BJ (cell line): ENCODE results near the gene CFAP20. TPM values are rescaled to one million over a fixed set of nuclear protein-coding genes. Genes with fewer than 3 reads are reported as not detected.

ENCODE experiments used
- CTCF ChIA-PET: fragments of 350-600 bp; formaldehyde crosslinking; extraction: SDS; loops from one replicate; lab custom pipeline; 2021; ENCODE audit warnings: antibody characterized with exemption, inconsistent platforms; lab: Yijun Ruan, JAX
- POLR2A ChIA-PET: fragments of 300-600 bp; sonication (Branson Sonifier 250); formaldehyde crosslinking; extraction: SDS; loops from one replicate; lab custom pipeline; 2021; ENCODE audit warnings: antibody characterized with exemption; lab: Charles Lee
- DNase-seq: peaks from one replicate; pipeline ENCODE4 v3.0.0-alpha.2; 2011; ENCODE audit warnings: low read depth
- H3K27me3 ChIP-seq: 2 replicates; pipeline ENCODE4 v1.6.0; 2011; ENCODE audit warnings: low read length; ENCODE audit not compliant: control insufficient read depth, insufficient read depth
- H3K36me3 ChIP-seq: 2 replicates; pipeline ENCODE4 v1.5.1; 2011; ENCODE audit warnings: low read length; ENCODE audit not compliant: control insufficient read depth, insufficient read depth
- H3K4me3 ChIP-seq: 2 replicates; pipeline ENCODE4 v1.5.1; 2011; ENCODE audit warnings: low read depth, mild to moderate bottlenecking, control low read depth, low read length
- CTCF ChIP-seq: IDR thresholded peaks from 2 replicates; pipeline ENCODE4 v1.5.1; 2011; ENCODE audit warnings: low read depth, mild to moderate bottlenecking, control low read depth, inconsistent platforms, low read length, moderate library complexity; ENCODE audit not compliant: insufficient read depth
- polyA plus RNA-seq: library from polyadenylated mRNA; depleted of rRNA; stranded (reverse); fragments of >200 nt; gene quantifications from 2 replicates; pipeline ENCODE4 v1.2.3, GENCODE V29; 2011

Gene CFAP20
- polyA plus RNA-seq, 1 experiment = 36.6 TPM

DNA sequence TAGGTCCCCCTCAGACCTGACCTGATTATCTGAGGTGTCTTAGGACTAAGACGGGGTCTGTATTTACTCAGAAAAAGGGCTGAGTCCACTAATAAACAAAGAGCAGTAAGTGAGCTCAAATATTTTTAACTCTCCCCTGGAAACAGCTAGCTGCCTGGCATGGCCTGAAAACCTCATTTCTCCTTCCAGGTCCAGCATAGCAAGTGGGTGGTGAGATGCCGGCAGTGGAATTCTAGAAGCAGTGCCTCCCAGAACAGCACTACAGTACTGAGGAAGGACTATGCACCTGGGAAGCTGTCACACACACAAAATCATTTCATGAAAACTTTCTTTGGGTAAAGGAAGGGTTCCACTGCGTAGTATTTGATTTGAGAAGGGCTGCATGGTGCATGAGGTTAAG, 29.5 kb upstream of the CFAP20 start:
- POLR2A ChIA-PET = no interaction called here
- peaks cover 12% of the 10 kb centered on the region for H3K36me3 ChIP-seq
- CTCF ChIA-PET = interaction anchor here (1.3 kb wide), 1 partner anchor 67 kb away, joined by 3 read pairs; no protein-coding TSS in a partner anchor

GRCh38 chr16:58157951-58158540, 28.9 kb upstream of the CFAP20 start:
- ChIA-PET CTCF (interaction anchor here (0.7 to 1.3 kb wide), 2 partner anchors 66 to 562 kb away, joined by 3 read pairs; no protein-coding TSS in a partner anchor), POLR2A (no interaction called here)
- no peak for DNase-seq
- TF ChIP-seq CTCF = no peak
- Histone ChIP-seq H3K27me3 (no peaks in the 10 kb centered on the region), H3K36me3 (peaks cover 10% of the 10 kb centered on the region), H3K4me3 (no peak overlapping the region)

More for the DNA sequence above, 29.5 kb upstream of the CFAP20 start:
- H3K27me3 ChIP-seq = no peaks in the 10 kb centered on the region
- no peak for DNase-seq
- H3K4me3 ChIP-seq = no peak overlapping the region
- TF ChIP-seq CTCF = no peak

DNA sequence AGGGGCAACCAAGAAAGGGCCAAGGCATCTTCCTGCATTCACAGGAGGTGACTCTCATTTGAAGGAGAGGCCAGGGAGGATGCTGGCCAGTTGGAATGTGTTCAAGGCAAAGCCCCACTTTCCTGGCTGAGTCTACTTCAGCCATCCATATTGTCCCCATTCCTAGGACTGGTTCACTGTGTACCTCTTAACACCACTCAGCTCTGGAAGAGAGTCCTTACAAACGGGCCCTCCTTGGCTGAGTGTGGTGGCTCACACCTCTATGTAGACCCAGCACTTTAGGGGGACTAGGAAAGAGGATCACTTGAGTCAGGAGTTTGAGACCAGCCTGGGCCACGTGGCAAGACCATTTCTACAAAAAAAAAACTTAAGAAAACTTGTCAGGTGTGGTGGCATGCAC, 28.1 kb upstream of the CFAP20 start:
- Histone ChIP-seq H3K36me3 (peaks cover 10% of the 10 kb centered on the region), H3K27me3 (no peaks in the 10 kb centered on the region), H3K4me3 (no peak overlapping the region)
- ChIA-PET CTCF (interaction anchor here (0.7 kb wide), 1 partner anchor 561 kb away, joined by 3 read pairs; no protein-coding TSS in a partner anchor), POLR2A (no interaction called here)
- TF ChIP-seq CTCF = no peak
- no peak for DNase-seq

- no peak overlapping the region for H3K4me3 ChIP-seq
- ChIA-PET POLR2A (no interaction called here), CTCF (no interaction called here)
- no peak for TF ChIP-seq CTCF
- no peaks in the 10 kb centered on the region for H3K27me3 ChIP-seq
- DNase-seq = no peak
- H3K36me3 ChIP-seq = peaks cover 2% of the 10 kb centered on the region
Observed at GRCh38 chr16:58155839-58156238, 26.7 kb upstream of the CFAP20 start.

DNA sequence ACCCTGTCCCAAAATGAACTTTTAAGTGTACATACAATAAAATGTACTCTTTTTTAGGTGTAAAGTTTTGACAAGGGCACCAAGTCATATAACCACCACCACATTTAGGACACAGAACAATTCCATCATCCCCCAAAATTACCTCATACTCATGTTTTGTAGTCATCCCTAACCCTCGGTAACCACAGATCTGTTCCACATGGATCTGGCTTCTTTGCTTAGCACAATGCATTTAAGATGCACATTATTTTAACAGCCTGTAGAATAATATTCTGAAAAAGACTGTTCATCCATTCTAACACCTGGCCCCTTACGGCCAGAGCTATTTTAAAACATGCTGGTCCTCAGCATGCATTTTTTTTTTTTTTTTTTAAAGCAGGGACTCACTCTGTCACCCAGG, 25.2 kb upstream of the CFAP20 start:
- CTCF ChIA-PET = interaction anchor here (0.6 to 1.0 kb wide), 2 partner anchors 35 to 321 kb away, joined by 3 to 4 read pairs; no protein-coding TSS in a partner anchor
- POLR2A ChIA-PET = no interaction called here
- Histone ChIP-seq H3K36me3 (peaks cover 1% of the 10 kb centered on the region), H3K27me3 (no peaks in the 10 kb centered on the region), H3K4me3 (no peak overlapping the region)
- DNase-seq = no peak
- no peak for TF ChIP-seq CTCF
